Suprapubic skin (tissue), 4 donors: ENCODE results near the gene GIMAP7. TPM values are rescaled to one million over a fixed set of nuclear protein-coding genes. Genes with fewer than 3 reads are reported as not detected.
"Not testable (repeated sequence)": the region's sequence is repeated elsewhere in the genome, so short reads cannot be mapped to it uniquely, and the experiment has no call there.

ENCODE experiments used
- DNase-seq, 2 donors: peaks; one replicate each; pipeline ENCODE4 v3.0.0-alpha.2; 2019; ENCODE audit warnings: low spot score in 2 of 2
- H3K27ac ChIP-seq: fragments of 200-600 bp; sonication (generic); one replicate; pipeline ENCODE4 v1.5.1; 2019
- H3K27me3 ChIP-seq: fragments of 200-600 bp; sonication (generic); one replicate; pipeline ENCODE4 v1.5.1; 2019
- H3K36me3 ChIP-seq: fragments of 200-600 bp; sonication (generic); one replicate; pipeline ENCODE4 v1.5.1; 2019
- H3K4me1 ChIP-seq: fragments of 200-600 bp; sonication (generic); one replicate; pipeline ENCODE4 v1.5.1; 2019
- H3K4me3 ChIP-seq: fragments of 200-600 bp; sonication (generic); one replicate; pipeline ENCODE4 v1.5.1; 2019; ENCODE audit warnings: mild to moderate bottlenecking
- H3K9me3 ChIP-seq: fragments of 200-600 bp; sonication (generic); one replicate; pipeline ENCODE4 v1.5.1; 2019
- CTCF ChIP-seq, 2 donors: fragments of 200-600 bp in 1 of 2; fragments of 450-650 bp in 1 of 2; sonication (generic) in 1 of 2; IDR thresholded peaks; one replicate each; pipeline ENCODE4 v1.5.1; 2016 to 2019; ENCODE audit warnings: antibody characterized with exemption in 2 of 2, mild to moderate bottlenecking in 1 of 2, moderate library complexity in 1 of 2
- EP300 ChIP-seq: sonication (generic); formaldehyde crosslinking; IDR thresholded peaks from one replicate; pipeline ENCODE4 v1.6.1; 2017; ENCODE audit warnings: antibody characterized with exemption
- POLR2A ChIP-seq, 2 donors: fragments of 450-650 bp; IDR thresholded peaks; one replicate each; pipeline ENCODE4 v1.6.1; 2017; ENCODE audit warnings: antibody characterized with exemption in 2 of 2, mild to moderate bottlenecking in 2 of 2, moderate library complexity in 2 of 2
- POLR2AphosphoS5 ChIP-seq, 3 donors: sonication (generic); formaldehyde crosslinking; IDR thresholded peaks; one replicate each; pipeline ENCODE4 v1.6.1; 2017; ENCODE audit warnings: antibody characterized with exemption in 3 of 3
- WGBS: methylation state at CpG from one replicate; pipeline ENCODE4 v1.1.5; 2018; 5-methylcytosine and 5-hydroxymethylcytosine counted together
- total RNA-seq, 4 donors: library from RNA; depleted of rRNA; stranded (reverse); fragments of >200 nt; gene quantifications; one replicate each; pipeline ENCODE4 v1.1.0, GENCODE V29; 2016

Gene GIMAP7
- total RNA-seq, 4 donors from 2014 or later: 1.4 to 10.8 (median 4.9) TPM

GRCh38 chr7:150481186-150481920, 33.3 kb upstream of the GIMAP7 start:
- H3K4me1 ChIP-seq: peaks cover 11% of the 10 kb centered on the region
- H3K27me3 ChIP-seq: no peaks in the 10 kb centered on the region
- TF ChIP-seq POLR2AphosphoS5 (IDR thresholded peaks at IDR 0.05) (no peak), EP300 (no peak), CTCF (IDR thresholded peaks at IDR 0.05) (no peak), POLR2A (IDR thresholded peaks at IDR 0.05) (no peak)
- H3K9me3 ChIP-seq: no peaks in the 10 kb centered on the region
- H3K4me3 ChIP-seq: no peak overlapping the region
- no peaks in the 10 kb centered on the region for H3K36me3 ChIP-seq
- DNase-seq: no peak
- WGBS: 69% methylated on average over 9 of the region's 9 CpGs
- H3K27ac ChIP-seq: peak overlapping the region; percentile 38

- no peak for TF ChIP-seq POLR2AphosphoS5 (IDR thresholded peaks at IDR 0.05)
- no peak for TF ChIP-seq CTCF (IDR thresholded peaks at IDR 0.05)
- TF ChIP-seq EP300: no peak
- no peak for TF ChIP-seq POLR2A (IDR thresholded peaks at IDR 0.05)
- Histone ChIP-seq H3K9me3 (no peaks in the 10 kb centered on the region), H3K4me3 (no peak overlapping the region), H3K27me3 (no peaks in the 10 kb centered on the region), H3K27ac (peak overlapping the region; percentile 38), H3K4me1 (peaks cover 11% of the 10 kb centered on the region), H3K36me3 (no peaks in the 10 kb centered on the region)
- no peak for DNase-seq
- 78% methylated on average over 4 of the region's 4 CpGs for WGBS
Measured at GRCh38 chr7:150481922-150482321, 32.8 kb upstream of the GIMAP7 start.

DNA sequence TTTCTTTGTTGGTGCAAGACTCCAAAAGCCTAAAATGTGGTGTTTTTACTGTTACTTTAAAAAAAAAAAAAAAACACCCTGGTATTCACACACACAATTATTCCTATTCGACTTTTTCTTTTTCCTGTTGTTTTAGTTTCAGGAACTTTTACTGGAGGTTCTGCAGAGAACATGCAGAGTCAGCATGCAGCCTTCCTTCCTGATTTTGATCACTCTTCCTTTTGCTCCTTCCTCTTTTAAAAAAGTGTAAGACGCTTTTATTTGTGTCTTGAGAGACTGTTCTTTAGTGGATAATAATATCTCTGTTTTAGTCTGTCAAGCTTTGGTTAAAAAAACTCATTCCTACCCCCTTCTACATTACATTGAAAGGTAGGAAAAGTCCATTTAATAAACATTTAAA, 31.2 kb upstream of the GIMAP7 start:
- peak overlapping the region; percentile 37 for H3K27ac ChIP-seq
- not testable (repeated sequence) for H3K27me3 ChIP-seq, DNase-seq, H3K36me3 ChIP-seq, H3K9me3 ChIP-seq, H3K4me3 ChIP-seq
- H3K4me1 ChIP-seq: peaks cover 11% of the 10 kb centered on the region
- WGBS: 14% methylated on average over 2 of the region's 2 CpGs

- not testable (repeated sequence) for H3K36me3 ChIP-seq, H3K27me3 ChIP-seq, H3K9me3 ChIP-seq, H3K4me3 ChIP-seq, DNase-seq
- 16% methylated on average over 3 of the region's 3 CpGs for WGBS
- Histone ChIP-seq H3K27ac (peak overlapping the region; percentile 37), H3K4me1 (peaks cover 11% of the 10 kb centered on the region)
Measured at GRCh38 chr7:150484071-150484470, 30.6 kb upstream of the GIMAP7 start.

DNA sequence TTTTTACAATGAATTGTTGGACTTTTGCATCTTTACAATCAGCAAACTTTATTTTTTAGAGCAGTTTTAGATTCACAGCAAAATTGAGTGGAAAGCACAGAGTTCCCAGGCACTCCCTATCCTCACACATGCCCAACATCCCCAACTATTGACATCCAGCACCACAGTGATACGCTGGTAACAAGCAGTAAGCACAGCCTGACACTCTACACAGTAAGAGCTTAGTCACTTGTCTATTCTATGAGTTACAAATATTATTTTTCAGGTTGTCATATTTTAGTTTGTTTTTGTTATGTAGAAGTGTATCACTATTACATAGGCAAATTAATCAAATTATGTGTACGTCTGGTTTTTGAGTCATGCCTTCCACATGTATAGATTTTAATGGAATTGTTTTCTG, 27.0 kb upstream of the GIMAP7 start:
- H3K9me3 ChIP-seq: peaks cover 1% of the 10 kb centered on the region
- peaks cover 8% of the 10 kb centered on the region for H3K4me1 ChIP-seq
- H3K27ac ChIP-seq: no peak overlapping the region
- no peak overlapping the region for H3K4me3 ChIP-seq
- TF ChIP-seq CTCF (IDR thresholded peaks at IDR 0.05): no peak
- no peak for TF ChIP-seq POLR2A (IDR thresholded peaks at IDR 0.05)
- no peak for TF ChIP-seq POLR2AphosphoS5 (IDR thresholded peaks at IDR 0.05)
- no peak for TF ChIP-seq EP300
- DNase-seq: no peak
- no peaks in the 10 kb centered on the region for H3K27me3 ChIP-seq
- 87% methylated on average over 2 of the region's 2 CpGs for WGBS
- no peaks in the 10 kb centered on the region for H3K36me3 ChIP-seq

- TF ChIP-seq POLR2AphosphoS5 (IDR thresholded peaks at IDR 0.05): no peak
- no peak for TF ChIP-seq CTCF (IDR thresholded peaks at IDR 0.05)
- TF ChIP-seq POLR2A (IDR thresholded peaks at IDR 0.05): no peak
- TF ChIP-seq EP300: no peak
- H3K27ac ChIP-seq: no peak overlapping the region
- WGBS: 93% methylated on average over 1 of the region's 1 CpG
Measured at GRCh38 chr7:150489782-150490181, 24.9 kb upstream of the GIMAP7 start.

GRCh38 chr7:150493442-150493841, 21.2 kb upstream of the GIMAP7 start:
- not testable (repeated sequence) for H3K4me1 ChIP-seq, H3K27me3 ChIP-seq, H3K9me3 ChIP-seq, DNase-seq, H3K36me3 ChIP-seq, H3K4me3 ChIP-seq, H3K27ac ChIP-seq
- 82% methylated on average over 3 of the region's 3 CpGs for WGBS

More at GRCh38 chr7:150489782-150490181, 24.9 kb upstream of the GIMAP7 start:
- Histone ChIP-seq H3K27me3 (no peaks in the 10 kb centered on the region), H3K4me3 (no peak overlapping the region), H3K9me3 (peaks cover 4% of the 10 kb centered on the region), H3K4me1 (no peaks in the 10 kb centered on the region), H3K36me3 (no peaks in the 10 kb centered on the region)
- no peak for DNase-seq
